Thoracic aorta (tissue), 2 donors: ENCODE data around the gene OSBPL1A. TPM values are rescaled to one million over a fixed set of nuclear protein-coding genes. Genes with fewer than 3 reads are reported as not detected.

Experiments used
- ATAC-seq: fragments of 150-250 bp; one replicate; pipeline ENCODE4 v1.8.0; 2017; ENCODE audit warnings: low read depth; ENCODE audit not compliant: insufficient number of reproducible peaks, low FRiP score
- DNase-seq: peaks from one replicate; pipeline ENCODE4 v3.0.0-alpha.2; 2020; ENCODE audit warnings: low spot score
- H3K27ac ChIP-seq, 2 donors: fragments of 200-600 bp; sonication (generic); 1 replicate in 1 of 2; 2 replicates in 1 of 2; pipeline ENCODE4 v1.5.1; 2016; ENCODE audit warnings: mild to moderate bottlenecking in 2 of 2, moderate library complexity in 2 of 2
- H3K27me3 ChIP-seq: fragments of 200-600 bp; sonication (generic); replicated peaks from 2 replicates; pipeline ENCODE4 v1.6.0; 2016; ENCODE audit warnings: mild to moderate bottlenecking; ENCODE audit not compliant: insufficient read depth
- H3K36me3 ChIP-seq: fragments of 200-600 bp; sonication (generic); one replicate; pipeline ENCODE4 v1.5.1; 2016
- H3K4me1 ChIP-seq, 2 donors: fragments of 200-600 bp; sonication (generic); 1 replicate in 1 of 2; 2 replicates in 1 of 2; pipeline versions ENCODE4 v1.5.1 to v1.6.0; 2016; ENCODE audit warnings: low read depth in 2 of 2, mild to moderate bottlenecking in 1 of 2; ENCODE audit not compliant: control insufficient read depth in 1 of 2
- H3K4me3 ChIP-seq: fragments of 200-600 bp; sonication (generic); 2 replicates; pipeline ENCODE4 v1.5.1; 2016; ENCODE audit warnings: mild to moderate bottlenecking
- H3K9me3 ChIP-seq: fragments of 200-600 bp; sonication (generic); 2 replicates; pipeline ENCODE4 v1.5.1; 2016
- total RNA-seq, 2 donors: library from RNA; depleted of rRNA; stranded (reverse); fragments of >200 nt; gene quantifications; one replicate each; pipeline versions ENCODE4 v1.1.0 to v1.2.3, GENCODE V29; 2016
- TF ChIP-seq, protein P1 (sequence below): fragments of 200-600 bp; sonication (generic); IDR thresholded peaks from one replicate; pipeline ENCODE4 v1.5.1; 2019; ENCODE audit warnings: antibody characterized with exemption

OSBPL1A gene
- total RNA-seq, 2 donors from 2014 or later: 35.1 to 53.7 TPM

- no peaks in the 10 kb centered on the region for H3K4me1 ChIP-seq
- H3K27me3 ChIP-seq: no peaks in the 10 kb centered on the region
- H3K36me3 ChIP-seq: no peaks in the 10 kb centered on the region
- H3K4me3 ChIP-seq: no peak overlapping the region
- ATAC-seq: no peak
- H3K27ac ChIP-seq: no peak overlapping the region
- no peak for DNase-seq
- H3K9me3 ChIP-seq: no peaks in the 10 kb centered on the region
- TF ChIP-seq, protein P1, sequence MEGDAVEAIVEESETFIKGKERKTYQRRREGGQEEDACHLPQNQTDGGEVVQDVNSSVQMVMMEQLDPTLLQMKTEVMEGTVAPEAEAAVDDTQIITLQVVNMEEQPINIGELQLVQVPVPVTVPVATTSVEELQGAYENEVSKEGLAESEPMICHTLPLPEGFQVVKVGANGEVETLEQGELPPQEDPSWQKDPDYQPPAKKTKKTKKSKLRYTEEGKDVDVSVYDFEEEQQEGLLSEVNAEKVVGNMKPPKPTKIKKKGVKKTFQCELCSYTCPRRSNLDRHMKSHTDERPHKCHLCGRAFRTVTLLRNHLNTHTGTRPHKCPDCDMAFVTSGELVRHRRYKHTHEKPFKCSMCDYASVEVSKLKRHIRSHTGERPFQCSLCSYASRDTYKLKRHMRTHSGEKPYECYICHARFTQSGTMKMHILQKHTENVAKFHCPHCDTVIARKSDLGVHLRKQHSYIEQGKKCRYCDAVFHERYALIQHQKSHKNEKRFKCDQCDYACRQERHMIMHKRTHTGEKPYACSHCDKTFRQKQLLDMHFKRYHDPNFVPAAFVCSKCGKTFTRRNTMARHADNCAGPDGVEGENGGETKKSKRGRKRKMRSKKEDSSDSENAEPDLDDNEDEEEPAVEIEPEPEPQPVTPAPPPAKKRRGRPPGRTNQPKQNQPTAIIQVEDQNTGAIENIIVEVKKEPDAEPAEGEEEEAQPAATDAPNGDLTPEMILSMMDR: no peak
These were observed 51.4 kb downstream of the OSBPL1A start for GRCh38 chr18:24346254-24346653.

DNA sequence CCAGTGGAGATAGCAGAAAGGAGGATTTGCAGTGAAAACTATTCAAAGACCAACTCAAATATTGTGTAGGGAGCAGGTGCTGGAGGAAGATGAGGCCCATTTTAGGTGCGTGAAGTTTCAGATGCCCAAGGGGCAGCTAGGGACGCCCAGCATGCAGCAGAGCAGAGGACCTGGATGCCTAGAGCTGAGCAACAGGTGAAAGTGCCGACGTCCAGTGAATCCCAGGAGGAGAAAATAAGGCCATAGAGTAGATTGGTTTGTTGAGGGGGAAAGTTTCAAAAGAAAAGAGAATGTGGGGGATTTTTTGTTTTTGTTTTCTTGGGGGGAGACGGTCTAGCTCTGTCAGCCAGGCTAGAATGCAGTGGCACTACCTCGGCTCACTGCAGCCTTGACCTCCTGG, 53.1 kb downstream of the OSBPL1A start:
- H3K9me3 ChIP-seq: no peaks in the 10 kb centered on the region
- no peak overlapping the region for H3K27ac ChIP-seq
- no peaks in the 10 kb centered on the region for H3K4me1 ChIP-seq
- H3K4me3 ChIP-seq: no peak overlapping the region
- TF ChIP-seq, protein P1: no peak
- DNase-seq (no peak), ATAC-seq (no peak)
- no peaks in the 10 kb centered on the region for H3K36me3 ChIP-seq
- H3K27me3 ChIP-seq: no peaks in the 10 kb centered on the region

GRCh38 chr18:24342347-24342746, 55.3 kb downstream of the OSBPL1A start:
- no peak overlapping the region for H3K4me3 ChIP-seq
- H3K27me3 ChIP-seq: no peaks in the 10 kb centered on the region
- H3K4me1 ChIP-seq: no peaks in the 10 kb centered on the region
- no peak for ATAC-seq
- H3K36me3 ChIP-seq: no peaks in the 10 kb centered on the region
- no peaks in the 10 kb centered on the region for H3K9me3 ChIP-seq
- TF ChIP-seq, protein P1: no peak
- DNase-seq: no peak
- H3K27ac ChIP-seq: no peak overlapping the region

DNA sequence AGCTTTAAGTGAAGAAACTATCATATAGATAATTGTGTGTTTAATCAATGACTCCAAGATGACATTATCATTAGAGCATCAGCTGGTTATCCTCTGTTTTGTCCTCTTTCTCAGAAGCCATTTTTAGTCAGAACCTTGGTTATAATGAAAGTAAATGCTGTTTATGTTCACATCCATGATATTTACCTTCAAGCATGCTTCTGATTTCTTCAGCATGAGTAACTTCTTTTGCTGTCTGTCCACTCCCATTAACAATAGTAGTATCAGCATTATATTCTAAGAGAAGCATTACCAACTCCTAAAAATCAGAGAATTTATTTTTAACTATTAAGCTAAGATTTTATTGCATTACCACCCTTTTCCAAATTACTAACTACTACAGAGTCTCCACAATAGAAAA, 56.3 kb downstream of the OSBPL1A start:
- Histone ChIP-seq H3K4me3 (no peak overlapping the region), H3K27ac (no peak overlapping the region), H3K36me3 (no peaks in the 10 kb centered on the region), H3K27me3 (no peaks in the 10 kb centered on the region), H3K4me1 (no peaks in the 10 kb centered on the region), H3K9me3 (no peaks in the 10 kb centered on the region)
- no peak for ATAC-seq
- TF ChIP-seq, protein P1: no peak
- DNase-seq: no peak

DNA sequence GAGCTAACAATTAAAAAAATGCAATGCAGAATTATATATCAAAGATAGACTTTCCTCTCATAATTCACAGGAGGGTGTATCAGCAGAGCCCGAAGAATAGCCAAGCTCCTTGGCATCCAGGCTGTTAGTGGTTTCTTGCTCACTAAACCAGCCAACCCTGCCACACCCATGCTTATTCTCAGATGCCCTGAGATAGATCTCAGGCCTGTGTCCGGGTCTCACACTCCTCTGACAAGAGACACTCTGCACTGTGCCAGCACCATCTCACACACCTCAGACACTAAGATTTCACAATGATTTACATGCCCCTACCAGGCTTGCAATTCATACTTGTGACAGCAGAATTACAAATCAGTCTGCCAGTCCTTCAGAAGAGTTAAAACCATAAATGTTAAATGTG, 64.5 kb downstream of the OSBPL1A start:
- H3K27ac ChIP-seq: no peak overlapping the region

More for the DNA sequence above, 64.5 kb downstream of the OSBPL1A start:
- Histone ChIP-seq H3K27me3 (no peaks in the 10 kb centered on the region), H3K4me1 (no peaks in the 10 kb centered on the region), H3K36me3 (no peaks in the 10 kb centered on the region), H3K9me3 (no peaks in the 10 kb centered on the region), H3K4me3 (no peak overlapping the region)
- DNase-seq (no peak), ATAC-seq (no peak)
- TF ChIP-seq, protein P1: no peak
